Amniotic epithelial cell (primary cell): ENCODE measurements around the gene TMEM131L.
"Not testable (repeated sequence)": the region's sequence is repeated elsewhere in the genome, so short reads cannot be mapped to it uniquely, and the experiment has no call there.

Experiments
- DNase-seq: peaks from one replicate; pipeline ENCODE4 v3.0.0-alpha.2; 2010; ENCODE audit warnings: low read depth

TMEM131L gene

GRCh38 chr4:153449338-153449737, 16.8 kb upstream of the TMEM131L start:
- DNase-seq = no peak

DNA sequence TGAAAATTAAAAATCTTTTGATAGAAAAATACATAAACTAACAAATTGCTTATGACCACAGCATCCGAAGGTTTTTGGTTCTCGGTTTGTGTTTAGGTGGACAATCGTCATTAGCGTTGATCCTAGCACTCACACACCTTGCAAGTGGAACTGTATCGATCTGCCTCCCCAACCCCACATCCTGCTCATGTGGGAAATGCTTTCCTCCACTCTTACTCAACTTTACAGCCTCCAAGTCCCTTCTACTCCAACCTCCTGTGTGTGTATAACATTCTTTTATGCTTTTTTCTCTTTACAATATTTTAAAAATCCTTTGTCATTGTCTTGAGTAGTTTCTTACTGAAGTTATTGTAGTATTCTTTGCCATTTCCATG, 15.6 kb upstream of the TMEM131L start:
- DNase-seq = no peak

- DNase-seq = peak; percentile 56
Observed at GRCh38 chr4:153451145-153451544, 15.0 kb upstream of the TMEM131L start.

DNA sequence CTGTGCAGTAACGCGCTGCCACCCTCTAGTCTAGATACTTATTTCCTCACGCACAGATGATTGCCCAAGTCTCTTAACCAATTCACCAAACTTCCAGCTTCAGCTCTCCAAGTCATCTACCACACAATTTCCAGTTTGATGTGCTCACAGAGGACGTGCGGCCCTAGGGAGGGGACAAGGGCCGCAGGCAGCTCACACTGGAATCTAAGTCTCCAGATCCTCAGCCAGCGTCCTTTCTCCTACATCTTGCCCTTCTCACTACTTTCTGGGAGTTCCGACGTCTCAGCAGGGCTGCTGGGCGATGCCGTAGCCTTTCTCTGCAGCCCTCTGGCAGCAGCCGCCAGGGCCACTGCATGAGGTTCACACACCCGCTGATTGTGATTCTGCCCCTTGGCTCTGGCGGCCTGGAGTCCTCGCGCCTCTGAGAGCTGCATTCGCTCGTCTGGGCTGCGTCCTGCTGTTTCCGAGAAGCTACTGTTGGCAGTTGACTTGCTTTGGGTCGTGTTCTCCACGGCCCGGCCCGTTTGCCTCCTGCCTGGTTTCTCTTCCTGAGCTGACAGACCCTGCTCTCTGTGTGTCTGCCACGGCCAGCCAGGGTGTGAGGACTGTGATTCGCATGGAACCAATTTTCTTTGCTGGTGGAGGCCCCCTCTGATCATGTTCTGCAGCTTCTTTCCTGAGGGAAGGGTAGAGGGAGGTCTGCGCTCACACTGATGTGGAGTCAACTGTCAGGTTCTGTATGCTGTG, 14.1 kb upstream of the TMEM131L start:
- DNase-seq = no peak

DNA sequence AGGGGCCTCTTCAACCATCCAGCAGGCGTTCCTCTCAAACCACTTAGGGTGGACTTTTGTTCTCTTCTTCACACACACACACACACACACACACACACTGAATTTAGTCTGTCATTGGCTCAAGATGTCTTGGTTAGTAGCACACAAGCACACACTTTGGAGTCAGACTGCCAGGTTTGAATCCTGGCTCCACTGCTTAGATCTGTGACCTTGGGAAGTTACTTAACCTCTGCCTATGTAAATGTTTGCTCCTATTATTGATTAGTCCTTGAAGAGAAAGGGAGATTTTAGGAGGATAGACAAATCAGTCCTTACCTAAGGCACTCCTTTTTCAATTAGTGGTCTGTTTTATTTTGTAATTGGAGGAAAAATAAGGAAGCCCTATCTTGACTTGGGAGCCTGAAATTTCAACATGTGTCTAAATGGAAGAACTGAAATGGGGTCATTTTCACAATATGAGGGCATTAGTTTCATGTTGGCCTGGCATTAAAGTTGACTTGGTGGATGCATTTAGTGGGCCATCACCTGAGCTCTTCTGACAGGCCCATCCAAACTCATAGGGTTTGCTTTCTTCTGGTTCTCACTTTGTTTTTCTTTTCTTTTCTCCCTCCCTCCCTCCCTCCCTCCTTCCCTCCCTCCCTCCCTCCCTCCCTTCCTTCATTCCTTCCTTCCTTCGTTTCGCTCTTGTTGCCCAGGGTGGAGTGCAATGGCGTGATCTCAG, 13.3 kb upstream of the TMEM131L start:
- DNase-seq = no peak

DNA sequence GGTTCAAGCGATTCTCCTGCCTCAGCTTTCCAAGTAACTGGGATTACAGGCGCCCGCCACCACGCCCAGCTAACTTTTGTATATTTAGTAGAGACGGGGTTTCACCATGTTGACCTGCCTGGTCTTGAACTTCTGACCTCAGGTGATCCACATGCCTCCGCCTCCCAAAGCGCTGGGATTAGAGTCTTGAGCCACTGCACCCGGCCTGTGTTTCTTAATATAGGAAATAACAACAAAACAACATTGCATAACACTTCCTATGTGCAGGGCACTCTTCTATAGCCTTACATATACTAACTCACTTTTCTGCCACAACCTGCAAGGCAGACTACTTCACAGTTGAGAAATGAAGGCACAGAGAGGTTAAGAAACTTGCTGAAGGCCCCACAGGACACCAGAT, 12.8 kb upstream of the TMEM131L start:
- DNase-seq = no peak

- no peak for DNase-seq
Observed at GRCh38 chr4:153458969-153459368, 7.2 kb upstream of the TMEM131L start.

- not testable (repeated sequence) for DNase-seq
Observed at GRCh38 chr4:153461549-153461948, 4.6 kb upstream of the TMEM131L start.

DNA sequence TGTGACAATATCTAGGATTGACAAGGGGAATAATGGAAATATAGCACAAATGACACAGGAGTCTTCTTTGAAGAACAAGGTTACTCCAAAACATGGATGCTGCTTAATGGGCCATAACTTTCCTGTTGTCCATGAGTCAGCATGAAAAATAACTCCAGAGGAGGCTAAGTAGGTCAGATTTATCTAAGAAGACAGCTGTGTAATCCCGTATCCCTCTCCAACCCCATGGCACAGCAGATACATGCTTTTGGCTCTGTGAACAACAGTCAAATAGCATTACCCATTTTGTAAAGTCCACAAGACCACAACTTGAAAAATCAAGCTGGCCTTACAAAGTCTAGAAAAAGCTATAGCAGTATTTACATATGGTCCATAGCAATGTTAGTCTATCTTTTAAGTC, 2.1 kb upstream of the TMEM131L start:
- DNase-seq = peak; percentile 94

DNA sequence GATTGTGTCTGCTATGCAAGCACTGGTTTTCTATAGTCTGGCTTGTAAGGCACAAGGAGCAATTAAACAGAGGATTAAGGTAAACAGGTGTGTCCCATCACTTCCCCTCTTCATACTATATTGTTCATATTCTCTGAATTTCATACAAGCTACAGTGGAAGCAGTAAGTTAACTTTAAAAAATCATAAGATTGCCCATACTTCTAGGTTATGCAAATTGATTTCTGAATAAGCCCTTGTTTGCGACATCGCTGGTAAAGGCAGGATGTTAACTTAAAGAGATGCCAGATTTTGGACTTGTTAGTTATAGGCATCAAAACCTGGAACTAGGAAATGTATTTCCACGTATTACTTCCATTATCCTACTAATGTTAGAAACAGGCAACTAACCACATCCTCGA, 1.0 kb upstream of the TMEM131L start:
- DNase-seq = no peak

GRCh38 chr4:153465615-153466080, 512 bp upstream of the TMEM131L start:
- peak; percentile 31 for DNase-seq

DNA sequence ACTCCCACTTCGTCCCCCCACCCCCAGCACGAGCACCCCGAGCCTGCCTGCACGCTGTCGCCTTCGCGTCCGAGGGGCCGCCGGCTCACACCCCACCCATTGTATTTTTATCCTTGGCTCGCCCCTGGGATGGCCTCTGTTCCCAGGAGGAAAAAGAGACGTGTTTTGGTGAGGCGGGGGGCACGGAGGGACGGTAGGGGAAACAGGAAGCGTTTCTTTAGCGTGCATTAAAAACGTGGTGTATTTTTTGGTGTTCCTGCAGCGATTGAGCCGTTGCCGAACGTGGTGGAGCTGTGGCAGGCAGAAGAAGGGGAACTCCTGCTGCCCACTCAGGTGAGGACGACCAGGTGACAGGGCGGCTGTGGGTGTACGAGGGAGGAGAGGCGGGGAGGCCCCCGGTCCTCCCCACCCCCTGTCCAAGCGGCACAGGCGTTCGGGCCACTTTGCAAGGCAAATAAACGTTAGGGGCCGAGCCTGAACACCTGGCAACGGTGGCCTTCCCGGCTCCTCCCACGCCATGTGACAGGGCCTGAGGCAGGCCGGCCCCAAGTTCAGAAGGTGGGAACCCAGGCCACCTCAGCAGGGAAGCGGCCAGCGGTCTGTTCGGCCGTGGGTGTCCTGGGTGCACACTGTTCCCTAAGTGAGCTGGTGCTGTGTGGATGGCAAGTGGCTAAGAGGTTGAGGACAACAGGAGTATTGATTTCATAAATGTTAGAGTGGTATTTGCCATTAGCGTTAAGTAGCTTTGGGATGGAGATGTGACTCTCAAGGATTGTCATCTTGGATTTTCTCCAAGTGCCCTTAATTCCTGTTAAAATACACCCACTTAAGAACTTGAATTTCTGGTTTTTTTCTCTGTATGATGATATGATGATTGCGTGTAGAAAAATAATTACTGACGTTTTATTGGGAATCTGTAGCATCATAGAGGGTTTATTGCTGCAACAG, 1.1 kb downstream of the TMEM131L start:
- no peak for DNase-seq

DNA sequence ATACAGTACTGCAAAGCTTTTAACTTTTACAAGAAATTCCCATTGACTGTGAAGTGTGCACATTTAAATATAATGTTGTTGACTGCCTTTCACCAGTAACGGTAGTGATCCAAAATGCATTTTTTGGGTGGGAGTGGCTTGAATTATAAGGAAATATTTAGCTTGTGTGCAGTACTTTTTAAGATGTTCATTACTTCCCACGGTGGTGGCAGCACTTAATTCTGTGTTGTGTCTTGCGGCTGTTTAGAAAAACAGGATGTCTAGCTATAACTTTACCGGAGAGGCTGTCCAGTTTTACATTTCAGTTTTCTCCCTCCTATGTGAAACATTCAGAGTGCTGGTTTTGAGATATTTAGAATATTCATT, 1.7 kb downstream of the TMEM131L start:
- DNase-seq = no peak

DNA sequence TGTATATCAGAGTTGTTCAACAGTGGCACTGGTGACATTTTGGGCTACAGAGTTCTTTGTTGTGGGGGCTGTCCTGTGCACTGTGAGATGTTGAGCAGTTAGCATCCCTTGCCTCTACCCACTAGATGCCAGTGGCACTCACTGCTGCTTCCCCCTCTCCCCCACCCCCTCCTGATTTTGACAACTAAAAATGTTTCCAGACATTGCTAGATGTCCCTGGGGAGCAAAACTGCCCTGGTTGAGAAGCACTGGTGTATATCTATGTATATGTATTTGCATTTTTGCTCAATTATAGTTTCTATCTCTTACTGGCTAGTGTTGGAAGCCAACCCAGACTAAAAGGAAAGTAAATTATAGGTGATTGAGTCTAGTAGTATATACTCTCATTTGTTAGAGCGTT, 2.4 kb downstream of the TMEM131L start:
- no peak for DNase-seq

GRCh38 chr4:153469031-153469430, 2.9 kb downstream of the TMEM131L start:
- DNase-seq = no peak

GRCh38 chr4:153471071-153471697, 5.0 kb downstream of the TMEM131L start:
- not testable (repeated sequence) for DNase-seq

GRCh38 chr4:153471698-153472093, 5.5 kb downstream of the TMEM131L start:
- DNase-seq = peak; percentile 63

GRCh38 chr4:153472122-153473037, 6.2 kb downstream of the TMEM131L start:
- DNase-seq = no peak

DNA sequence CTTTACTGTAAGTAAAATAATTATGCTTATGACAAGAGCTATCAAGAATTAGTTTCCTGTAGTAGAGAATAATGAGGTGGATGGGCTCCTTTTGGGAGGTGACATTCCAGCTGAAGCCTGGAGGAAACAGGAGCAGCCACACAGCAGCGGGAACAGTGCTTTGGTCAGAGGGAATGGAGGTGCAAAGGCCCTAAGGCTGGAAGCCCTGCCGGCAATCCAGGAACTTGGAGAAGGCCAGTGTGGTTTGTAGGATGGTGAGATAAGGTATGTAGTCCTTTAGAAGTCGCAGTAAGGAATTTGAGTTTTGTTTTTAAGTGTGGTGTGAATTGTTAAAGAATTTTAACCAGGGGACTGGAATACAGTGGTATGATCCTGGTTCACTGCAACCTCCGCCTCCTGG, 8.1 kb downstream of the TMEM131L start:
- no peak for DNase-seq

DNA sequence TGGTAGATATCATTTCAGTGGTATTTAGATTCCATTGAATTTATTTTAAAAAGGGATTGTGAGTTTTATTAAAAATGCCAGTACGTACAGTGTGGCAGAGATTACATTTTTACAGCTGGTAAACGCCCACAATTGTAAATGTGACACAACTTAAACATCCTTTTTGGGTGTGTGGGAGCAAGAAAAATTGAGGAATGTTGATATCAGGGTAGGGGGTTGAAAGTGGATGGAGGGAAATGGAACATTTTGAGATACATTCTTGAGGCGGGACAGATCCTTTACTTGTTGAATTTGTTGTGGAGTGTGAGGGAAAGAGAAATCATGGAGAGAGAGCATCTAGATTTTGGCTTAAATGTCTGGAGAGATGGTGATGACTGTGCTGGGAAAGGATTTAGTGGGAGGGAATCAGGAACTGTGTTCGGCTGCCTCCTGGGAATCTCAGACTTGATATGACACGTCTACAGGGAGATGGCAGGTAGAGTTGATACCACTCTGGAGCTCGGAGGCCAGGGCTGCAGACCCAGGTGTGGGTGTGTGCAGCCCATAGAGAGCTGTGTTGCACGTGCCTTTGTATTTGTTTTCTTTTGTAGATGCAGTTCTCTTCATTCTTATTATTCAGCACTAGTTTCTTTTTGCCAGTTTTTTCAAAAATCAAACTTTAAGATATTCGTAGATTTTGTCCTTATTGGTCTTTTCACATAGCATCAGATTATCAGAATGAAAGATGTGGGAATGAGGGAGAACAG, 10.8 kb downstream of the TMEM131L start:
- DNase-seq = no peak
